ENCODE data around the gene MOK. TPM values are rescaled to one million over a fixed set of nuclear protein-coding genes. Genes with fewer than 3 reads are reported as not detected.
A peak's percentile ranks its signal among the peaks of the same experiment; 100 is the strongest.

Gene MOK
- polyA plus RNA-seq, 4 donors, result 23.3 to 41.9 (median 31.8) TPM

GRCh38 chr14:102285106-102285505, 19.9 kb downstream of the MOK start:
- no peak for DNase-seq (ENCODE audit: low read depth in 4 of 4, low spot score in 2 of 4)

DNA sequence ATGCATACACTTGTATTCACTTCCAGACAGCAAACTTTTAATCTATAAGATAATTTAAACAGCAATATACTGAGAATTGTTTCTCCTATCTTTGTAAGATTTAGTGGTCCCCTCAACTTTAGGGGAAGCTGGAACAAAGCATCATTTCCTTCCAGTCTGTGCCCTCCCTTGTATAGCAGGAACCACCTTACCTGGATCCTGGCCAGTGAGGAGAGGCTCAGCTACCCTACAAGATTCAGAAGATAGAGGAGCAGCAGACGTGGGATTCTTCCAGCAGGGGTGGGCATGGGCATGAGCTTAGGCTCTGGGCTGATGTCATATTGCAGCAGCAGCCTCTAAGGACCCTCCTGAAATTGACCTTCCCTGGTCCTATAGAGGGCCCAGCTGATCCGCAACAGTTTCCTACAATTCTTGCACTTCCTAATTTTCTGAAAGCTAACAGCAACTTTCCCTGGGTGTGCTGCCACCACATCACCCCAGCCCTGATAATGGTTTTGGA, 21.3 kb downstream of the MOK start:
- no peak for DNase-seq (ENCODE audit: low read depth in 4 of 4, low spot score in 2 of 4)

GRCh38 chr14:102282751-102283465, 22.1 kb downstream of the MOK start:
- no peak for DNase-seq (ENCODE audit: low read depth in 4 of 4, low spot score in 2 of 4)

DNA sequence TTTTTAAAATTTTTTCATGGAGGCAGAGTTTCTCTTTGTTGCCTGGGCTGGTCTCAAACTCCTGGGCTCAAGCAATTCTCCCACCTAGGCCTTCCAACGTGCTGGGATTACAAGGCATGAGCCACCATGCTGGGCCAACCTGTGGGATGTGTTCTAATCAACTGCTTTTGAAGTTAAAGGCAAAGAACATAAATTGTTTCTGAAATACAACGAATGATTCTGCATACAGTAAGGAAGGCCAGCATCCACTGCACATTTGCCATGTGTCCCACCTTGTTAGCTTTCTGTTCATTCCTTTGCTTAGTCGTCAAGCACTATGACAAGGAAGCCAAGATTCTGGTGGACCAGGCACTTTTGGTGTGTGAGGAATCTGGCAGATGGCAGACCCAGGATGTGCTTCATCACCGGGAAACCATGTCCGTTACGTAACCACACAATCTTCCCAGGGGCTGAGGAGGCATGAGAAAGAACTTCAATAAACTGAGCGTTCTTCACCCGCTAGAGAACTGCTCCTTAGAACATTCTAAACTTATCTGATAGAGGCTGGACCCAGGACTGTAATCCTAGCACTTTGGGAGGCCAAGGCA, 24.5 kb downstream of the MOK start:
- no peak for DNase-seq (ENCODE audit: low read depth in 4 of 4, low spot score in 2 of 4)

DNA sequence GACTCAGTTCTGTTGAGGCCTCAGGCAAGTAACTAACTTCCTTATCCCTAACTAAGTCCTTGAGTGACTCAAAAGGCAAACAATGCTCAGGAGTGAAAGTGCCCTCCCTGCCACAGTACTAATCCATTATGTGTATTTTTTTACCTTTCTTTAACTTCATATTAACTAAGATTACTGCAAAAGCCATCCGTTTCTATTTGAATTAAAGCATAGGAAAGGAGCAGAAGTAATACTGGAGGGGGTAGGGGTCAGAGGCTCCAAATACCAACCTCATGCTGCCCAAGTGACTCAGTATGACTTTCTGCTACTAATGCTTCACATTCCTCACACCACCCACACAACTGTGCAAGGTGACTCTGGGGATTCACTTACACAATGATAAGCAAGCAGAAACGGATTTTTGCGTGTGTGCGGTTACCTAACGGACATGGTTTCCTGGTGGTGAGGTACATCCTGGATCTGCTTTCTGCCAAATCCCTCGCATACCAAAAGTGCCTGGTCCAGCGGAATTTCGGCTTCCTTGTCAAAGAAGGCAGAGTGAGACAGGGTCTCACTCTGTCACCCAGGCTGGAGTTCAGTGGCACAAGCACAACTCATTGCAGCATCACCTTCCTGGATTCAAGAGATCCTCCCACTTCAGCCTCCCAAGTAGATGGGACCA, 25.1 kb downstream of the MOK start:
- DNase-seq (ENCODE audit: low read depth in 4 of 4, low spot score in 2 of 4), result no peak

- no peak for DNase-seq (ENCODE audit: low read depth in 4 of 4, low spot score in 2 of 4)
Measured at GRCh38 chr14:102279282-102279681, 25.7 kb downstream of the MOK start.

GRCh38 chr14:102278631-102278935, 26.4 kb downstream of the MOK start:
- DNase-seq (ENCODE audit: low read depth in 4 of 4, low spot score in 2 of 4), result no peak

DNA sequence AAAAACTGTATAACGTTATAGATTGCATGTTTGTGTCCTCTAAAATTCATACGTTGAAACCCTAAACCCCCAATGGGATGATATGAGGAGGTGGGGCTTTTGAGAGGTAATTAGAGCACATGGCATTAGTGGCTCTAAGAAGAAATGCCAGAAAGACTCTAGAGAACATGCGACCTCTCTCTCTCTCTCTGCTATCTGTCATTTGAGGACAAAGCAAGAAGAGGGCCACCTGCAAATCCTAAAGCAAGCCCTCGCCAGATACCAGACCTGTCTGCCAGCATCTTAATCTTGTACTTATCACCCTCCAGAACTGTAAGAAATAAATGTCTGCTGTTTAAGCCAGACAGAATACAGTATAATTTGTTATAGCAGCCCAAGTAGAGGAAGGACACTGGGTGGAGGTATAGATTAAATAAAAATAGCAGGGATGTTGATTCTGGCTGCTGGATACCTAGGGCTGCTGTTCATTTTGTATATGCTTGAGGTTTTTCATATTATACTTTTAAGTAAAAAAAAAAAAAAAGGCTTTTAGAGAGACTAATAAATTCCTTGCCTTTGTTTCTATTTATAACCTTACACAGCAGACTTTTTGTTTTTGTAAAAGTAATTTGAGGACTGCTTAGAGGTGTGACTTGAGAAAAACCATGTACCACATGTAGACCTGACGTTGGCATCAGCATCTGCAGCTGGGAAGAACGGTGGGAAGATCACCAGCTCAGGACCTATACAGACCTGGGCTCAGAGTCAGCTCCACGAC, 26.9 kb downstream of the MOK start:
- no peak for DNase-seq (ENCODE audit: low read depth in 4 of 4, low spot score in 2 of 4)

DNA sequence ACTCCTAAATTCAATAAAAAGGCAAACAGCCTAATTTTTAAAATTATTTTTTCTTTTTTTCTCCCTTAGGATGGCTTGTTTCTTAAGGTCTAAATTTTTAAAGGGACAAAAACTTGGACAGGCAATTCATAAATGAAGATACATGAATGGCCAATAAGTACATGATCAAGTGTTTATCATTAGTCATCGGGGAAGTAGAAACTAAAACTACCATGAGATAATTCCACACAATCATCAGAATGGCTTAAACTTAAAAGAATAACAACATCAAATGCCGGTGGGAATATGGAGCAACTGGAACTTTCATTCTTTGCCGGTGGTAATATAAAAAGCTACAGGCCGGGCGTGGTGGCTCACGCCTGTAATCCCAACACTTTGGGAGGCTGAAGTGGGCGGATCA, 29.1 kb downstream of the MOK start:
- DNase-seq (ENCODE audit: low read depth in 4 of 4, low spot score in 2 of 4), result no peak

GRCh38 chr14:102272392-102272791, 32.6 kb downstream of the MOK start:
- no peak for DNase-seq (ENCODE audit: low read depth in 4 of 4, low spot score in 2 of 4)

DNA sequence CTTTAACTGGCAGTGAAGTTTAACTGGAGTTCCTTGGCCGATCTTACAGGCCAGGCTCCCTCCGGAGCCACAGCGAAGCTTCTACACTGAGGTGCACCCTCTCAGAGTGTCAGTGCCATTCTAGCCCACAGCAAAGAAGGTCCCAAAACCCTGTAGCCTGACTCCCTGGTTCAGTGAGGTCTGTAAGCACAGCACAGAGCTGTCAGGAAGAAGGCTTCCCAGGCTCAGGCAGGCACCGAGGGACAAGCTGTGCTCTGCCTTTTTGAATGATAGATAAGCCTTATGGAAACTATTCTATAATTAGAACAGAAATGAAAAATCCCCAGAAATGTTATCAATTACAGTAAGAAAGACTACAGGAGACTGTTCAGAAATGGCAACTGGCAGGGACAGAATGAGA, 40.2 kb downstream of the MOK start:
- no peak for DNase-seq (ENCODE audit: low read depth in 4 of 4, low spot score in 2 of 4)

GRCh38 chr14:102264355-102264754, 40.6 kb downstream of the MOK start:
- no peak for DNase-seq (ENCODE audit: low read depth in 4 of 4, low spot score in 2 of 4)

GRCh38 chr14:102262929-102263462, 42.0 kb downstream of the MOK start:
- peak in 1 of 4 donors; percentile 6 for DNase-seq (ENCODE audit: low read depth in 4 of 4, low spot score in 2 of 4)

DNA sequence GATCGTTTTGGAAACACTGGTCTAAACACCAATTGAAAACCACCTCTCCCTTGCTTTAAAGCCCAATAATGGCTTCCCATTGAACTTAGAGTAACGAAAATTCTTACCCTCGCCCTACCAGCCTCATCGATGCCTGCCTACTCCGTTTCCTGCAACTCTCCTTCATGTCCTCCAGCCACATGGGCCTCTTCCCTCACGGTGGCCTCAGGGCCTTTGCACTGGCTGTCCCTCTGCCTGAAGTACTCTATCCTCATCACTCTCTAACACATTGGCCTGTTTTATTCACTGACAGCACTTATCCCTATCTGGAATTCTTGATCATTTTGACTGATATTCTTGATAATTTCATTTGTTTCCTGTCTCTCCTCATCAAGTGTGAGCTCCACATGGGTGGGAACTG, 46.8 kb downstream of the MOK start:
- no peak for DNase-seq (ENCODE audit: low read depth in 4 of 4, low spot score in 2 of 4)

DNA sequence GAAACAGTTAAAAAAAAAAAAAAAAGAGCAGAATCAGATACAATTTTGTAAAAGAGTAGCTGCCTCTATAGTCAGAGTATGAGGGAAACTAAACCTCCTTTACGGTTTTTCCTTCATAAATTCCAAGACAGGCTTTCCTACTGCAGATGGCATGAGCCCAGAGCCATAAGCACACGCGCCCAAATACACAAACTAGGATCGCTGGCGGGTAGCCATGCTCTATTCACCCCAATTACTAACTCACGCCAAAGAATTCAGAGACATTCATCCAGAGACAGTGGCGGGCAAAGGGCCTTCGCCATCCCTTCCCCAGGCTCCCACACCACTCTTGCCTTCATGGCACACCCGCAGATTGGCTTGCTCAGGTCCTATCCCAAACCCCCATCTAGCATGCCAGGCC, 48.2 kb downstream of the MOK start:
- no peak for DNase-seq (ENCODE audit: low read depth in 4 of 4, low spot score in 2 of 4)

DNA sequence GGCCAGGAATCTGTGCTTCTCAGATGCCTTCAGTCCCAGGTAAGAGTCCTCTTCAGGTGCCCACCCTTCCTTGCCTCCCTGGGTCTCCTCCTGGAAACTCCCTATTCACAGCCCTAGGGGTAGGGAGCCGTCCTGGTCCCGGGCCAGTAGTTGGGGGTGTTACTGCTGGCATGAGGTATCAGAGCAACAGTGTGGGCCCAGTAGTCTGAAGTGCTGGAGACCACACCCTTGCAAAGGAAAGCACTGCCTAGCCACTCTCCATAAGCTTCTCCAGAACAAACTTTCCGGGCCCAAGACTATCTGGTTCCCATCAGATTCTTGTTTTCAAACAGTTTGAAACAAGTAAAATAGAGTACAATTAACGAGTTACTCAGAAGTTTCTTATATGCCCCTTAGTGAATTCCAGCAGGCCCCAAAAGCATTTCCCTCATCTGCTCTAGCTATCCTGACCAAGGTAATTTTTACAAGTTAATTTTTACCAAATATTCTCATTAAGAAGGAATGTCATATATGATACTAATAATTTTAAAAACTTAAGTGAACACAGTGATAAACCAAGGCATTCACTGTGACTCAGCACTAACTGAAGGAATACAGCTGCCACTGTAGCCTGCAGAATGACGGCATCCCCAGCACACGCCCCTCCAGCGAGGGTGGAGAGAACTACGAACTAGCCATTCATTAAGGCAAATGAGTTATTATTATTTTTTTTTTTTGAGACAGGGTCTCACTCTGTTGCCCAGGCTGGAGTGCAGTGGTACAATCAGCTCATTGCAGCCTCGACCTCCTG, 49.4 kb downstream of the MOK start:
- DNase-seq (ENCODE audit: low read depth in 4 of 4, low spot score in 2 of 4), result no peak

GRCh38 chr14:102252834-102253801, 51.8 kb downstream of the MOK start:
- DNase-seq (ENCODE audit: low read depth in 4 of 4, low spot score in 2 of 4), result no peak

- DNase-seq (ENCODE audit: low read depth in 4 of 4, low spot score in 2 of 4), result no peak
Measured at GRCh38 chr14:102251161-102251560, 53.8 kb downstream of the MOK start.

DNA sequence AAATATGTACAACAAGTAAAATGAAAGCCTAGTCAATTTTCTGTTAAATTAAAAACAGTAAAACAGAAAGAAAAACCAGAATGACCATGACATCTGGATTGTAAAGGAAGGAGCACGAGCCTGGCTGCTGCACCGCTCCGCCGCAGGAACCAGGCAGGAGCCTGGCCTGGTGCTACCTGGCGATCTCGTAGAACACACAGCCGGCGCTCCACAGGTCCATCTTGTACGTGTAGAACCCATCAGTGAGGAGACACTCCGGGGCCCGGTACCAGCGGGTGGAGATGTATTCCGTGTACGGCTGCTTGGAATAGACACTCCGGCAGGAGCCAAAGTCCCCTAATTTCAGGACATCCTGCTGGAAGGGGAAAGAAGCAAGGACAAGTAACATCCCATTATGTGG, 54.3 kb downstream of the MOK start:
- DNase-seq (ENCODE audit: low read depth in 4 of 4, low spot score in 2 of 4), result no peak
